PC-9 (cell line): Measurements from ENCODE around the gene PDE3A. TPM values are rescaled to one million over a fixed set of nuclear protein-coding genes. Genes with fewer than 3 reads are reported as not detected.

Experiments
- BruUV-seq: library from RNA; stranded (reverse); fragments of 400-500 nt; replicated peaks from 2 replicates; lab custom pipeline; 2021; lab: Mats Ljungman, UMichigan
- CTCF ChIA-PET: fragments of 300-600 bp; sonication (Branson Sonifier 250); formaldehyde crosslinking; loops from one replicate; lab custom pipeline; 2022; ENCODE audit warnings: antibody characterized with exemption; lab: Charles Lee
- POLR2A ChIA-PET: fragments of 300-600 bp; sonication (Branson Sonifier 250); formaldehyde crosslinking; loops from one replicate; lab custom pipeline; 2022; ENCODE audit warnings: antibody characterized with exemption; ENCODE audit not compliant: unreplicated experiment; lab: Charles Lee
- DNase-seq, 2 experiments: peaks; one replicate each; pipeline versions ENCODE4 v3.0.0 to v3.0.0-alpha.2; 2015 to 2022; ENCODE audit warnings: mixed read lengths in 1 of 2
- H2AFZ ChIP-seq: fragments of 200-600 bp; sonication (generic); 2 replicates; pipeline ENCODE4 v1.8.1; 2017; ENCODE audit warnings: antibody characterized with exemption
- H3F3A ChIP-seq: fragments of 200-600 bp; sonication (generic); 2 replicates; pipeline ENCODE4 v1.8.1; 2017; ENCODE audit warnings: antibody characterized with exemption, mild to moderate bottlenecking, low read depth; ENCODE audit not compliant: insufficient read depth
- H3K27ac ChIP-seq: fragments of 200-600 bp; sonication (generic); 2 replicates; pipeline ENCODE4 v1.6.1; 2016; ENCODE audit warnings: mixed run types
- H3K27me3 ChIP-seq: fragments of 200-600 bp; sonication (generic); 2 replicates; pipeline ENCODE4 v1.6.1; 2016; ENCODE audit warnings: low read depth, mixed run types; ENCODE audit not compliant: insufficient read depth
- H3K36me3 ChIP-seq: fragments of 200-600 bp; sonication (generic); 2 replicates; pipeline ENCODE4 v1.6.1; 2016; ENCODE audit warnings: low read depth, mixed run types
- H3K4me1 ChIP-seq: fragments of 200-600 bp; sonication (generic); replicated peaks from 2 replicates; pipeline ENCODE4 v1.6.1; 2016; ENCODE audit warnings: mixed run types; ENCODE audit not compliant: insufficient read depth
- H3K4me2 ChIP-seq: fragments of 200-600 bp; sonication (generic); 2 replicates; pipeline ENCODE4 v1.6.1; 2017; ENCODE audit warnings: mixed run types
- H3K4me3 ChIP-seq: fragments of 200-600 bp; sonication (generic); 2 replicates; pipeline ENCODE4 v1.6.1; 2016; ENCODE audit warnings: mixed run types
- H3K79me2 ChIP-seq: fragments of 200-600 bp; sonication (generic); 2 replicates; pipeline ENCODE4 v1.6.1; 2017; ENCODE audit warnings: low read depth, mixed run types
- H3K9me2 ChIP-seq: fragments of 200-600 bp; sonication (generic); 2 replicates; pipeline ENCODE4 v1.8.1; 2017; ENCODE audit warnings: mild to moderate bottlenecking; ENCODE audit not compliant: insufficient read depth
- H3K9me3 ChIP-seq: fragments of 200-600 bp; sonication (generic); 2 replicates; pipeline ENCODE4 v1.8.1; 2016; ENCODE audit warnings: low read depth; ENCODE audit not compliant: insufficient read depth
- H4K20me1 ChIP-seq: fragments of 200-600 bp; sonication (generic); 2 replicates; pipeline ENCODE4 v1.8.1; 2017; ENCODE audit not compliant: insufficient read depth
- EZH2 ChIP-seq: fragments of 200-600 bp; sonication (generic); IDR thresholded peaks from 2 replicates; pipeline ENCODE4 v1.8.0; 2017; ENCODE audit warnings: antibody characterized with exemption, low read depth
- intact Hi-C: fragments of 100-400 bp; cut with micrococcal nuclease; formaldehyde crosslinking; loops from one replicate; pipeline ENCODE4 v1.10.0; 2022; ENCODE audit not compliant: unreplicated experiment
- total RNA-seq: library from RNA; stranded (reverse); gene quantifications from 2 replicates; pipeline ENCODE4 v1.2.3, GENCODE V29; 2021
- TF ChIP-seq, protein P1 (sequence below): fragments of 200-600 bp; sonication (generic); conservative IDR thresholded peaks from 2 replicates; pipeline ENCODE4 v1.6.1; 2017; ENCODE audit warnings: mixed run types, antibody characterized with exemption, mild to moderate bottlenecking, moderate library complexity

PDE3A gene
- total RNA-seq, 1 experiment from 2014 or later, result not detected

DNA sequence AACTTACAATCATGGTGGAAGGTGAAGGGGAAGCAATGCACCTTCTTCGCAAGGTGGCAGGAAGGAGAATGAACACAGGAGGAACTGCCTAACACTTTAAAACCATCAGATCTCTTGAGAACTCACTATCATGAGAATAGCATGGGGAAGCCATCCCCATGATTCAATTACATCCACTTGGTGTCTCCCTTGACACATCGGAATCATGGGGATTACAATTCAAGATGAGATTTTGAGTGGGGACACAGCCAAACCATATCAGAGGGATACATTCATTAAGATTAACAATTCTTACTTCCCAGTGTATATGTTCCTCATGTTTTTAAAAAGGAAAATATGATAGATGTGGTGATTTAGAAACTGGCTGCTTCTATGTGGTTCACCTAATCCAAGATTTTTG, 117.9 kb downstream of the PDE3A start:
- Histone ChIP-seq H3K27ac (no peak overlapping the region), H3F3A (no peaks in the 10 kb centered on the region), H3K27me3 (no peaks in the 10 kb centered on the region), H3K9me3 (no peaks in the 10 kb centered on the region), H3K4me3 (no peak overlapping the region), H4K20me1 (no peaks in the 10 kb centered on the region), H3K4me1 (no peaks in the 10 kb centered on the region), H2AFZ (no peak overlapping the region), H3K36me3 (no peaks in the 10 kb centered on the region), H3K9me2 (no peaks in the 10 kb centered on the region), H3K4me2 (no peak overlapping the region), H3K79me2 (no peaks in the 10 kb centered on the region)
- BruUV-seq, result no TSS peak
- DNase-seq, result no peak
- TF ChIP-seq, protein P1, sequence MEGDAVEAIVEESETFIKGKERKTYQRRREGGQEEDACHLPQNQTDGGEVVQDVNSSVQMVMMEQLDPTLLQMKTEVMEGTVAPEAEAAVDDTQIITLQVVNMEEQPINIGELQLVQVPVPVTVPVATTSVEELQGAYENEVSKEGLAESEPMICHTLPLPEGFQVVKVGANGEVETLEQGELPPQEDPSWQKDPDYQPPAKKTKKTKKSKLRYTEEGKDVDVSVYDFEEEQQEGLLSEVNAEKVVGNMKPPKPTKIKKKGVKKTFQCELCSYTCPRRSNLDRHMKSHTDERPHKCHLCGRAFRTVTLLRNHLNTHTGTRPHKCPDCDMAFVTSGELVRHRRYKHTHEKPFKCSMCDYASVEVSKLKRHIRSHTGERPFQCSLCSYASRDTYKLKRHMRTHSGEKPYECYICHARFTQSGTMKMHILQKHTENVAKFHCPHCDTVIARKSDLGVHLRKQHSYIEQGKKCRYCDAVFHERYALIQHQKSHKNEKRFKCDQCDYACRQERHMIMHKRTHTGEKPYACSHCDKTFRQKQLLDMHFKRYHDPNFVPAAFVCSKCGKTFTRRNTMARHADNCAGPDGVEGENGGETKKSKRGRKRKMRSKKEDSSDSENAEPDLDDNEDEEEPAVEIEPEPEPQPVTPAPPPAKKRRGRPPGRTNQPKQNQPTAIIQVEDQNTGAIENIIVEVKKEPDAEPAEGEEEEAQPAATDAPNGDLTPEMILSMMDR, result no peak
- TF ChIP-seq EZH2, result no peak
- CTCF ChIA-PET, result no interaction called here
- POLR2A ChIA-PET, result no interaction called here
- intact Hi-C loops, result no loop called here

DNA sequence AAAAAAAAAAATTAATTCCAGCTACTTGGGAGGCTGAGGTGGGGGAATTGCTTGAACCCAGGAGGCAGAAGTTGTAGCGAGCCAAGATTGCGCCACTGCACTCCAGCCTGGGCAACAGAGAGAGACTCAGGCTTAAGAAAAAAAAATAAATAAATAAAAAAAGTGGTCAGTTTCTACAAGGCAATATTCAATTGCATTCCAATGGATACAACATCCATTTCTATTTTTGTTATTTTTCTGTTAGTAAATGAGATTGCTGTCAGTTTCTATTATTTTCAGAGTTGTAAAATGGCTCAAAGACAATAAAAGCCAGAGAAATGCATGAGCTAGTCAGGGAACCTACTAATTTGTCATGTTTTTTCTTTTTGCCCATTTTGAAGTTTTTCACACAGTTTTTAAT, 119.2 kb downstream of the PDE3A start:
- intact Hi-C loops, result no loop called here
- Histone ChIP-seq H3K9me2 (no peaks in the 10 kb centered on the region), H3K27me3 (no peaks in the 10 kb centered on the region), H4K20me1 (no peaks in the 10 kb centered on the region), H3K27ac (no peak overlapping the region), H3F3A (no peaks in the 10 kb centered on the region), H3K9me3 (no peaks in the 10 kb centered on the region), H3K79me2 (no peaks in the 10 kb centered on the region), H3K36me3 (no peaks in the 10 kb centered on the region), H3K4me3 (no peak overlapping the region), H2AFZ (no peak overlapping the region), H3K4me1 (no peaks in the 10 kb centered on the region), H3K4me2 (no peak overlapping the region)
- CTCF ChIA-PET, result no interaction called here
- no TSS peak for BruUV-seq
- POLR2A ChIA-PET, result no interaction called here
- TF ChIP-seq, protein P1, result no peak
- TF ChIP-seq EZH2, result no peak
- DNase-seq, result no peak

DNA sequence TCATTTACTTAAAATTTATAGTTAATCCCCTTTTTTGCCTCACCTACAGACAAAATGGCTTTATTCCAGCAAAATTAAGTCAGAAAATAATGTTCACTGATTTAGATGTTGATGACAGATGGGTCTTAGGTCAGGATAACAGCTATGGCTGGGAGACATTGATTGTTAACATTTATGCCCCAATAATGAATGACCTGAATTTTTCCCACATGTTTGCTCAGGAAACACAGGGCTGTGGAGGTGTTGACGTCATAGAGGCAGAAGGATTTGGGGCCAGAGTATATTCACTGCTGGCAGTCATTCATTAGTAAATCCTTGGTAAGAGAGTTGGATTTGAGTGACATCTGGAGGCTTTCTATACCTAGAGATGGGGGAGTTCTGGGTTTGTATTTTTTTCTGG, 121.3 kb downstream of the PDE3A start:
- ChIA-PET POLR2A (no interaction called here), CTCF (no interaction called here)
- intact Hi-C loops, result no loop called here
- Histone ChIP-seq H3K27me3 (no peaks in the 10 kb centered on the region), H3K27ac (no peak overlapping the region), H3K36me3 (no peaks in the 10 kb centered on the region), H3K4me3 (no peak overlapping the region), H3K4me2 (no peak overlapping the region), H3K79me2 (no peaks in the 10 kb centered on the region), H3K9me2 (no peaks in the 10 kb centered on the region), H3K4me1 (no peaks in the 10 kb centered on the region), H4K20me1 (no peaks in the 10 kb centered on the region), H3K9me3 (0 out of 2 replicates have a peak, but pooled peaks cover 5% of the 10 kb centered on the region), H2AFZ (no peak overlapping the region), H3F3A (no peaks in the 10 kb centered on the region)
- no TSS peak for BruUV-seq
- no peak for TF ChIP-seq EZH2
- TF ChIP-seq, protein P1, result no peak
- DNase-seq, result no peak
